ENCODE data around the gene SAMD14.

- TF ChIP-seq CTCF (conservative IDR thresholded peaks at IDR 0.05; ENCODE audit: low read length) (no peak), EZH2phosphoT487 (IDR thresholded peaks at IDR 0.05; ENCODE audit: borderline replicate concordance, low read depth, low read length) (no peak)
These were observed 9.3 kb downstream of the SAMD14 start for GRCh38 chr17:50120475-50121253.

Data from OCI-LY7 (cell line).